ENCODE results near the gene CRISPLD2.

CRISPLD2 gene

GRCh38 chr16:84911486-84912216 is 91.9 kb downstream of the CRISPLD2 start:
- no peak overlapping the region for H3K4me3 Mint-ChIP-seq
- no peak overlapping the region for H3K27ac Mint-ChIP-seq
- H3K9me3 Mint-ChIP-seq = no peaks in the 10 kb centered on the region
- H3K4me1 Mint-ChIP-seq (ENCODE audit: low read depth) = peaks cover 72% of the 10 kb centered on the region
- intact Hi-C loops (cut with micrococcal nuclease) = no loop called here
- H3K27me3 Mint-ChIP-seq = peaks cover 13% of the 10 kb centered on the region
- H3K36me3 Mint-ChIP-seq (ENCODE audit: low read depth) = no peaks in the 10 kb centered on the region

GRCh38 chr16:84913315-84913714 is 93.5 kb downstream of the CRISPLD2 start:
- peaks cover 61% of the 10 kb centered on the region for H3K4me1 Mint-ChIP-seq (ENCODE audit: low read depth)
- intact Hi-C loops (cut with micrococcal nuclease) = no loop called here
- no peaks in the 10 kb centered on the region for H3K9me3 Mint-ChIP-seq
- no peak overlapping the region for H3K27ac Mint-ChIP-seq
- no peaks in the 10 kb centered on the region for H3K36me3 Mint-ChIP-seq (ENCODE audit: low read depth)
- peaks cover 19% of the 10 kb centered on the region for H3K27me3 Mint-ChIP-seq
- H3K4me3 Mint-ChIP-seq = no peak overlapping the region

GRCh38 chr16:84914273-84914672 is 94.5 kb downstream of the CRISPLD2 start:
- Mint-ChIP-seq H3K9me3 (no peaks in the 10 kb centered on the region), H3K4me3 (no peak overlapping the region), H3K4me1 (ENCODE audit: low read depth) (peaks cover 60% of the 10 kb centered on the region), H3K27me3 (peaks cover 24% of the 10 kb centered on the region), H3K27ac (no peak overlapping the region), H3K36me3 (ENCODE audit: low read depth) (no peaks in the 10 kb centered on the region)
- intact Hi-C loops (cut with micrococcal nuclease) = no loop called here

GRCh38 chr16:84916178-84916577 is 96.4 kb downstream of the CRISPLD2 start:
- H3K27ac Mint-ChIP-seq = no peak overlapping the region
- H3K4me1 Mint-ChIP-seq (ENCODE audit: low read depth) = peaks cover 42% of the 10 kb centered on the region
- H3K36me3 Mint-ChIP-seq (ENCODE audit: low read depth) = no peaks in the 10 kb centered on the region
- H3K27me3 Mint-ChIP-seq = peaks cover 20% of the 10 kb centered on the region
- intact Hi-C loops (cut with micrococcal nuclease) = no loop called here
- H3K4me3 Mint-ChIP-seq = no peak overlapping the region
- H3K9me3 Mint-ChIP-seq = no peaks in the 10 kb centered on the region

DNA sequence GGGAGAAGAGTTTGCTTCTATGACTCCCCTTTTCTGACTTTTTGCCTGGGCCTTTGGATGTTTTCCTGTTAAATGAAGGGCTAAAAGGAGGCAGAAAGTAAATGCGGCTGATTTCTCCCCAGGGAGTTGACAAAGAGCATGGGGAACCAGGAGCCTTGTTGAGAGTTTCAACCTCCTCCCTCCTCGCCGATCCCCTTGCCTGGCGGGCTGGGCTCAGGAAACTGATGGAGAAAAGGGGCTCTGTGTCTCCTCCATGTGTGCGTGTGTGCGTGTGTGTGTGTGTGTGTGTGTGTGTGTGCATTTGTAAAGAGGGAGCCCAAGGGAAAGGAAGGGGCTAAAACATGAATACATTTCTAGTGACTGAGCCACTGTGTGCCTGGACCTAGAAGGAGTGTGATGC is 97.1 kb downstream of the CRISPLD2 start:
- Mint-ChIP-seq H3K27ac (no peak overlapping the region), H3K36me3 (ENCODE audit: low read depth) (no peaks in the 10 kb centered on the region), H3K4me3 (no peak overlapping the region), H3K9me3 (no peaks in the 10 kb centered on the region), H3K4me1 (ENCODE audit: low read depth) (peaks cover 35% of the 10 kb centered on the region), H3K27me3 (peaks cover 20% of the 10 kb centered on the region)
- intact Hi-C loops (cut with micrococcal nuclease) = no loop called here

DNA sequence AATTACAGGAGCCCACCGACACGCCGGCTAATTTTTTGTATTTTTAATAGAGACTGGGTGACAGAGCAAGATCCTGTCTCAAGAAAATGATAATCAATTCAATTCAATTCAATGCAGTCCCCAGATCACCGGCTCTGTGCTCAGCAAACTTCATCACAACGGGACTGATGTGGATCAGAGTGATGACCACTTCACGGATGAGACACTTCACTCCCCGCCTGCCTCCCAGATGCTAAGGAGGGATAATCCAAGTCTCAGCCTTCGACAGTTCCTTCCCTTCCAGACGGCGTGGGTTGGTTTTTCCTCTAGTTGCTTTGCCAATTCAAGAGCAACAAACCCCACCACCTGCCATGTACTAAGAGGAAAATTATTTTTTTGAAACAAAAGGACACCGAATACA is 97.7 kb downstream of the CRISPLD2 start:
- peaks cover 34% of the 10 kb centered on the region for H3K4me1 Mint-ChIP-seq (ENCODE audit: low read depth)
- no peak overlapping the region for H3K4me3 Mint-ChIP-seq
- peaks cover 20% of the 10 kb centered on the region for H3K27me3 Mint-ChIP-seq
- H3K9me3 Mint-ChIP-seq = no peaks in the 10 kb centered on the region
- intact Hi-C loops (cut with micrococcal nuclease) = no loop called here
- H3K36me3 Mint-ChIP-seq (ENCODE audit: low read depth) = no peaks in the 10 kb centered on the region
- no peak overlapping the region for H3K27ac Mint-ChIP-seq

DNA sequence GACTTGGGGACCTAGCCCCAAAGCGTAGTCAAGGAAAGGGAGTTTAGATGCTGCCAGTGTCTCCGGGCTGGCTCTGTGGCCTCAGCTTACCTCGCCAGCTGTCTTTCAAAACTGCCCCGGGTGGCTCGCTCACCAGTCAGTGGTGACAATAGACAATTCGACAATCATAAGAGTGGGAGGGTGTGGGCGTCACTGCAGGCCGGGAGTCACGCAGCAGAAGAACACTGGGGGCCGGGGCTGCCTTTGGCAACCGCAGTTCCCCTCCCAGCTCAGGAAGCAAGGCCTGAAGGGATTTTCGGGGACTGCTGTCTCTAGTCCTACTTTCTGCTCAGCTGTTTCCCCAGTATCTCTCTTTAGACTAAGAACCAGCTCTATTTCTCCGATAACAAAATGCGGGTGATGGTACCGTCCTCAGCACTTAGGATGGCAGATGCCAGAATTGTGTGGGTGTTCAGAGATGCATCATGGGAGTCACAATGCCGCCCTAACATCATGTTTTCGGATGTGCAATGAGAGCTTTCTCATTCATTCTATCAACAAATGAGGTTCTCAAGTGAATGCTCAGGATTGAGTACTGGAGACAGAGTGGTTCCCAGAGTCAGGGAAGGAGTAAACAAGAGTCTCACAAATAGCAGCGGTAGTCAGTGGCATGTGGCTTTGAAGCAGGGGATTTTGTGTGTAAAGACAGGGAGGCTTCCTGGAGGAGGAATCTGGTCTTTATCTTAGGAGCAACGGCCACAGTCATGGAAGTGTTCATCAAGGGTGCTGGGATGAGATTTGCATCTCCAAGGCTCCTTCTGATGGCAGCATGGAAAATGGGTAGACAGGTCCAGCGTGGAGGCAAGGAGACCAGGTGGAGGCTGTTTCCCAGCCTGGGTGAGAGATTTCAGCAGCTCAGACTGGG is 98.5 kb downstream of the CRISPLD2 start:
- Mint-ChIP-seq H3K4me1 (ENCODE audit: low read depth) (peaks cover 33% of the 10 kb centered on the region), H3K36me3 (ENCODE audit: low read depth) (no peaks in the 10 kb centered on the region), H3K27ac (no peak overlapping the region), H3K4me3 (no peak overlapping the region), H3K9me3 (no peaks in the 10 kb centered on the region), H3K27me3 (peaks cover 20% of the 10 kb centered on the region)
- intact Hi-C loops (cut with micrococcal nuclease) = no loop called here

DNA sequence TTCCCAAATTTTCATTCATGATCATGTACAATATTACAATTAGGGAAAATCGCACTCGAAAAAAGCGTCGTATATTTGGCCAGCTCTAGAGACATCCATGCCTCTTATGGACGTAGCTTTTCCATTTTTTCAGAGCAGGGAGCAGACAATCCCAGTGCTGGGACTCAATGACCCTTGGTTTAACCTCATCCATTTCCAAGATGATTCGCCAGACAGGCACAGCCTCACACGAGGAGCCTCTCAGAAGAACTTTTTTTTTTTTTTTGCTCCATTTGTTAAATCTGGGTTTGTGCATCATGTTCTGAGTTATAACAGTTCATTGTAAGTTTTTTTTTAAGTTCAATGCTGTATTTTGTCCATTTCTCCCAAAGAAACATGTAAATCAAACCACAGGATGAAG is 99.5 kb downstream of the CRISPLD2 start:
- Mint-ChIP-seq H3K4me3 (no peak overlapping the region), H3K4me1 (ENCODE audit: low read depth) (peaks cover 25% of the 10 kb centered on the region), H3K27me3 (peaks cover 20% of the 10 kb centered on the region), H3K27ac (no peak overlapping the region), H3K36me3 (ENCODE audit: low read depth) (no peaks in the 10 kb centered on the region), H3K9me3 (no peaks in the 10 kb centered on the region)
- intact Hi-C loops (cut with micrococcal nuclease) = no loop called here

DNA sequence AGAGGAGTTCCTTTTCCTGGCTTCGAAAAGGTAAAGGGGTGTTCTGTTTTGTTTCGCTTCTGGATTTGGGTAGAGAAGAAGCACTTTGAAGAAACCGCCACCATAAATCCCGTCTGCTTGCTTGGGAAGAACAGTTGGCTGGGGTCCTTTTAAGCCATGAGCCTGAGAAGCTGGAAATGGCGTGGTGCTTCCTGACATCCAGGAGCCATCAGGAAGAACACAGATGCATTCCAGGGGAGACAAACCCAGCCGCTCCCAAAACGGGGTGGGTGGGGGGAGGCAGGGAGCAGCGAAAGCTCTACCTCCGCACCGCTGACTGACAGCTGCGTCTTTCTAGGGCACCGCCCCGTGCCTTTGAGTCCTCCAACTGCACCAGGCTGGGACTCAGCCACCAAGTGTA is 99.9 kb downstream of the CRISPLD2 start:
- H3K4me3 Mint-ChIP-seq = no peak overlapping the region
- H3K27me3 Mint-ChIP-seq = peaks cover 20% of the 10 kb centered on the region
- intact Hi-C loops (cut with micrococcal nuclease) = no loop called here
- H3K36me3 Mint-ChIP-seq (ENCODE audit: low read depth) = no peaks in the 10 kb centered on the region
- no peaks in the 10 kb centered on the region for H3K9me3 Mint-ChIP-seq
- H3K27ac Mint-ChIP-seq = no peak overlapping the region
- peaks cover 23% of the 10 kb centered on the region for H3K4me1 Mint-ChIP-seq (ENCODE audit: low read depth)

- peaks cover 20% of the 10 kb centered on the region for H3K27me3 Mint-ChIP-seq
- no peaks in the 10 kb centered on the region for H3K9me3 Mint-ChIP-seq
- intact Hi-C loops (cut with micrococcal nuclease) = no loop called here
- no peaks in the 10 kb centered on the region for H3K36me3 Mint-ChIP-seq (ENCODE audit: low read depth)
- H3K4me1 Mint-ChIP-seq (ENCODE audit: low read depth) = peaks cover 28% of the 10 kb centered on the region
- no peak overlapping the region for H3K27ac Mint-ChIP-seq
- H3K4me3 Mint-ChIP-seq = no peak overlapping the region
Measured at GRCh38 chr16:84920333-84920732, 100.5 kb downstream of the CRISPLD2 start.

DNA sequence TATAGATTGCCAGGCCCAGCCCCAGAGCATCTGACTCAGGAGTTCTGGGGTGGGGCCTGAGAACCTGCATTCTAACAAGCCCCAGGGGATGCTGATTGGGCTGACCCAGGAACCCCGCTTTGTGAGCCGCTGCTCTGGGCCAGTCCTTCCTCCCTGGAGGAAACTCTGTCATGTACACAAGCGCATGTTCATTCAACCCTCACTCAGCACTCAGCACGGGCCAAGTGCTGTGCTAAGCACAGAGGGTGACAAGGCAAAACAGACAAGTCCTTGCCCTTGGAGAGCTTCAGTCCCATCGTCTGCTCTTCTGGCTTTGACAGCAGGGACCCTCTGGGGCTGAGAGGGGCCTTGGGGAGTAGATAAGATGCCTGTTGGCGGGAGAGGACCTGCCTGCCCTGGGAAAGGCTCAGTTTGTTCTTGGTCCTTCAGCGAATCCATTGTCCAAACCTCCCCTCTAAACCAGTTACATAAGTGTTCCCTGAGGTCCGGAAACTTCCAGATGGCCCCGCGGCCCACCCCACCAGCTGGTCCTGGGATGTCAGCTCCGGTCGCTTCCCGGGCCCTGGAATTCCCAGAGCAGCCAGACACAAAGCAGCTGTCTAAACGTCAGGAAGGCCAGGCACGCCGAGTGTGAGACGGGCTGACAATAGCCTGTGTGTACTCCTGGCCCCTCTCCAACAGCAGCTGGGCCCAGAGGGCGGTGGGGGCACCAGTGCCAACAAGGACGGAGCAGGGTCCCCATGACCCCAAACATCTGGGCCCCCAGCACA is 102.8 kb downstream of the CRISPLD2 start:
- H3K4me1 Mint-ChIP-seq (ENCODE audit: low read depth) = peaks cover 18% of the 10 kb centered on the region
- intact Hi-C loops (cut with micrococcal nuclease) = no loop called here
- H3K36me3 Mint-ChIP-seq (ENCODE audit: low read depth) = no peaks in the 10 kb centered on the region
- no peak overlapping the region for H3K4me3 Mint-ChIP-seq
- peaks cover 10% of the 10 kb centered on the region for H3K27me3 Mint-ChIP-seq
- no peaks in the 10 kb centered on the region for H3K9me3 Mint-ChIP-seq
- H3K27ac Mint-ChIP-seq = peak overlapping the region; percentile 53

DNA sequence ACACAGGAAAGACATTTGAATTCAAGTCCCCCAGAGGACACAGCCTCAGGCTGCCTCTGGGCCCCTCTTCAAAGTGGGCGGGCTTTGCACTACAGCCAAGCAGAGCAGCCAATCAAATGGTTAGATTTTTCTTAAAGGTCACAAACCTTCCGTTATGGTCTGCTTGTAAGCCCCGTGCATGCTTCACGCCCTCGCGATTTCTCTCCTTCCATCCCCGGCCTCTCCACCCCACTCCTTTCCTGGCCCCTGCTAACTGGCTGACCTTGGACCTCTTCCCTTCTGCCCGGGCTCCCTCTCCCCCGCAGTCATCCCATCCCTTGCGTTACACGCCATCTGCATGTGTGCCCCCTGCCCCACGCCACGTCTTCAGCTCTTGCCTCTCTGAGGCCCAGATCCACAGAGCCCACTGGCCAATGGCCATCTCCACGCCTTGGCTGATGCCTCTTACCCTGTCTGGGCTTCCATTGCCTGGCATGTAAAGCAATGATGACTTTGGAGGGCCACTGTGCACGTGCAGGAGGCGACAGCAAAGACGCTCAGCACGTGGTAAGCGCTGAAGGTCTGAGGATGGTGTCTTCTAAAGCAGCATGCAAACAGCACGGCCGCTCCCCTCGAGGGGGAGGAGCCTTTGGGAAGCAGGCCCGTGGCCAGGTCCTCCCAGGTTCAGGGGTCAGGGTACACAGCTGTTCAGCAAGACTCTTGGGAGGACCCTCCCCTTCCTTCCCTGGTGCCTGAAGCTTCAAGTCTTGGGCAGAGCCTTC is 104.7 kb downstream of the CRISPLD2 start:
- no peaks in the 10 kb centered on the region for H3K36me3 Mint-ChIP-seq (ENCODE audit: low read depth)
- no peak overlapping the region for H3K27ac Mint-ChIP-seq
- no peaks in the 10 kb centered on the region for H3K27me3 Mint-ChIP-seq
- no peak overlapping the region for H3K4me3 Mint-ChIP-seq
- H3K4me1 Mint-ChIP-seq (ENCODE audit: low read depth) = peaks cover 18% of the 10 kb centered on the region
- intact Hi-C loops (cut with micrococcal nuclease) = loop anchor here (1.0 kb wide), 2 partner anchors 28 to 46 kb away; no protein-coding TSS in a partner anchor
- H3K9me3 Mint-ChIP-seq = no peaks in the 10 kb centered on the region

DNA sequence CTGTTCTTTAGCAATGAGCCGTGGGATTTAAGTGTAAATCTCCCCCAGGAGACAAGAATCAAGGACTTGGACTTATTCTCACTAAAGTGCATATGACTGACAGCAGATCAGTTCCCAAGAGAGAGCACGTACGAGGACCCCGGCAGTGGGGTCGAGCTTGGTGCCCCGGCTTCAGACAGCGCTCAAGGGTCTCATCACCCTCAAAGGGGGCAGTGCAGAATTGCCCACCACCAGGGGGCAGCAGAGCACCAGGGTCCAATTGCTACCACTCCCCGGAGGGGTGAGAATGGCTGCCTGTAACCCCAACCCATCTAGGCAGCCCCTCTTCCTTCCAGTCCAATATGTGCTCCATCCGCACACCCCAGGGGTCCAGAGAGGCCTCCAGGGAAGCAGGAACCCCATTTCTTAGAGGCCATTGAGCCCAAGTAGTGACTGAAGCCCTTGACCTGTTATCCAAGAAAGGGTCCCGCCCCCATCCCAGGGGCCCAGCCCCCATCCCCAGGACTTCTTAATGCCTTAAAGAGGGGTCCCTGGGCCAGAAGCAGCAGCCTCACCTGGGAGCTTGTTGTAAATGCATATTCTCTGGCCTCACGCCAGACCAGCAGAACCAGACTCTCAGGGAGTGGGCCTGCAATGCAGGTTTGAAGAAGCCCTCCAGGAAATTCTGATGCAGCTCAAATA is 105.4 kb downstream of the CRISPLD2 start:
- H3K4me1 Mint-ChIP-seq (ENCODE audit: low read depth) = peaks cover 18% of the 10 kb centered on the region
- no peaks in the 10 kb centered on the region for H3K27me3 Mint-ChIP-seq
- no peaks in the 10 kb centered on the region for H3K9me3 Mint-ChIP-seq
- H3K27ac Mint-ChIP-seq = no peak overlapping the region
- H3K4me3 Mint-ChIP-seq = no peak overlapping the region
- H3K36me3 Mint-ChIP-seq (ENCODE audit: low read depth) = no peaks in the 10 kb centered on the region
- intact Hi-C loops (cut with micrococcal nuclease) = loop anchor here (1.0 kb wide), 2 partner anchors 27 to 45 kb away; no protein-coding TSS in a partner anchor

All from dendritic cell treated with granulocyte-macrophage colony-stimulating factor and Interleukin-4, amounts not matched to agents 40 ng/mL and 50 ng/mL, for 4 days (primary cell).